Heart right ventricle (tissue), 16 donors: Measurements from ENCODE around the gene ZNF35. TPM values are rescaled to one million over a fixed set of nuclear protein-coding genes. Genes with fewer than 3 reads are reported as not detected.

Source experiments
- ATAC-seq, 8 donors: fragments of 200-7000 bp; cut with Tn5 transposase; one replicate each; pipeline ENCODE4 v1.9.1; 2020; ENCODE audit warnings: mild to moderate bottlenecking in 8 of 8, moderate library complexity in 8 of 8, moderate number of reproducible peaks in 1 of 8
- DNase-seq, 2 donors: peaks; one replicate each; pipeline ENCODE4 v3.0.0-alpha.2; 2020
- H3K27ac ChIP-seq, 10 donors: fragments of 200-600 bp; sonication (generic) in 2 of 10; one replicate each; pipeline versions ENCODE4 v1.5.0 to v1.8.0; 2020 to 2022; ENCODE audit warnings: mild to moderate bottlenecking in 3 of 10
- H3K27me3 ChIP-seq, 7 donors: fragments of 200-600 bp; one replicate each; pipeline ENCODE4 v1.8.0; 2021 to 2022; ENCODE audit warnings: mild to moderate bottlenecking in 2 of 7
- H3K36me3 ChIP-seq, 9 donors: fragments of 200-600 bp; sonication (generic) in 1 of 9; one replicate each; pipeline versions ENCODE4 v1.5.0 to v1.8.0; 2020 to 2022; ENCODE audit warnings: mild to moderate bottlenecking in 2 of 9
- H3K4me1 ChIP-seq, 9 donors: fragments of 200-600 bp; sonication (generic) in 1 of 9; one replicate each; pipeline versions ENCODE4 v1.5.0 to v1.8.0; 2020 to 2022; ENCODE audit warnings: mild to moderate bottlenecking in 4 of 9
- H3K4me3 ChIP-seq, 10 donors: fragments of 200-600 bp; sonication (generic) in 2 of 10; one replicate each; pipeline versions ENCODE4 v1.5.0 to v1.8.0; 2020 to 2022; ENCODE audit warnings: mild to moderate bottlenecking in 7 of 10, moderate library complexity in 2 of 10
- H3K9me3 ChIP-seq, 11 donors: fragments of 200-600 bp in 10 of 11; sonication (generic) in 2 of 11; one replicate each; pipeline versions ENCODE4 v1.5.0 to v1.8.0; 2013 to 2022; ENCODE audit warnings: mild to moderate bottlenecking in 2 of 11, control low read depth in 1 of 11, moderate library complexity in 1 of 11
- CTCF ChIP-seq, 9 donors: fragments of 200-600 bp; sonication (generic) in 2 of 9; IDR thresholded peaks; one replicate each; pipeline versions ENCODE4 v1.5.0 to v1.8.0; 2021 to 2022; ENCODE audit warnings: antibody characterized with exemption in 9 of 9, mild to moderate bottlenecking in 5 of 9, moderate library complexity in 1 of 9
- WGBS, 2 donors: extraction: QIAGEN DNeasy Blood & Tissue Kit; methylation state at CpG; one replicate each; pipeline ENCODE4 v1.1.7; 2013; ENCODE audit warnings: inconsistent platforms in 1 of 2; 5-methylcytosine and 5-hydroxymethylcytosine counted together
- intact Hi-C, 10 donors: fragments of 100-400 bp; cut with DNase I; formaldehyde crosslinking; loops; one replicate each; pipeline versions ENCODE4 v1.11.1 to v1.14.2; 2022
- polyA plus RNA-seq, 2 donors: library from polyadenylated mRNA; stranded (reverse); fragments of 200-250 nt; gene quantifications; one replicate each; pipeline ENCODE4 v1.2.3, GENCODE V29; 2013
- total RNA-seq, 10 donors: library from RNA; stranded (reverse); fragmentation: NEBNext Ultra II Directional in 3 of 10; extraction: Animal tissue kit (Norgen Biotek cat#: 25700) in 3 of 10; gene quantifications; one replicate each; pipeline versions ENCODE4 v1.2.1 to v1.2.4, GENCODE V29; 2021 to 2023
- donor health status: Arrhythmogenic right ventricular cardiomyopathy.
- donor health status: ischemic (EF 13 %, LVEDD 7.1; RV severe dilation, severe dysfunction).
- donor health status: healthy with polysubstance abuse.
- donor health status: DM: no; HTN: yes; CAD: no.
- donor health status: DM: no; HTN: no; CAD: no.
- donor health status: ischemic (EF 25% LVEDD 6.9; RV normal size, moderate dysfunction).
- donor health status: ischemic (EF 25% LVEDD 5.7; RV mildly dilated, moderate dysfunction).
- donor health status: healthy.
- donor health status: DM: yes; HTN: yes; CAD: no.
- donor health status: Ischemic cardiomyopathy.
- donor health status: ischemic (EF 35%, LVEDD 5.7; RV mildly dilated, moderate dysfunction).
- donor health status: nonischemic (EF 11% LVEDD 7.7; RV severe dilation, severe dysfunction).
- donor health status: DM: yes; HTN: yes; CAD: no.
- donor health status: PGD.
- donor health status: ischemic (EF 29% LVEDD 5.4; RV normal size, mild dysfunction).
- donor health status: nonischemic (EF 23%, LVEDD 6.1; RV moderate dilation, normal function).

The ZNF35 gene
- total and polyA plus RNA-seq, 12 donors: 4.1 to 10.2 (median 6.3) TPM

GRCh38 chr3:44659434-44659833 lies 10.9 kb downstream of the ZNF35 start:
- Histone ChIP-seq H3K36me3 (peaks cover 0 to 78% (median 62%) of the 10 kb centered on the region in 9 donors), H3K9me3 (peaks cover 0 to 40% (median 19%) of the 10 kb centered on the region in 11 donors), H3K4me3 (no peak overlapping the region), H3K4me1 (peaks cover 0 to 7% (median 0%) of the 10 kb centered on the region in 9 donors), H3K27ac (no peak overlapping the region), H3K27me3 (no peaks in the 10 kb centered on the region)
- no peak for TF ChIP-seq CTCF (IDR thresholded peaks at IDR 0.05)
- no peak for DNase-seq
- ATAC-seq: no peak
- 96 to 98% methylated on average over 6 of the region's 6 CpGs for WGBS, 2 donors
- intact Hi-C loops: loop anchor here in 1 of 10 donors (5.0 kb wide), 1 partner anchor 42 kb away; no protein-coding TSS in a partner anchor

GRCh38 chr3:44661189-44661588 lies 12.7 kb downstream of the ZNF35 start:
- no peak for ATAC-seq
- H3K9me3 ChIP-seq: peaks cover 0 to 47% (median 19%) of the 10 kb centered on the region in 11 donors
- H3K36me3 ChIP-seq: peaks cover 0 to 61% (median 48%) of the 10 kb centered on the region in 9 donors
- intact Hi-C loops: no loop called here
- H3K27ac ChIP-seq: no peak overlapping the region
- H3K27me3 ChIP-seq: no peaks in the 10 kb centered on the region
- 98 to 99% methylated on average over 2 of the region's 2 CpGs for WGBS, 2 donors
- TF ChIP-seq CTCF (IDR thresholded peaks at IDR 0.05): no peak
- H3K4me1 ChIP-seq: peaks cover 0 to 7% (median 0%) of the 10 kb centered on the region in 9 donors
- DNase-seq: no peak
- no peak overlapping the region for H3K4me3 ChIP-seq

- Histone ChIP-seq H3K4me1 (peaks cover 0 to 7% (median 0%) of the 10 kb centered on the region in 9 donors), H3K27me3 (no peaks in the 10 kb centered on the region), H3K36me3 (peaks cover 0 to 21% (median 12%) of the 10 kb centered on the region in 9 donors), H3K27ac (no peak overlapping the region), H3K9me3 (peaks cover 0 to 18% (median 6%) of the 10 kb centered on the region in 11 donors), H3K4me3 (no peak overlapping the region)
- intact Hi-C loops: no loop called here
- WGBS, 2 donors: 96 to 98% methylated on average over 3 of the region's 3 CpGs
- DNase-seq (no peak), ATAC-seq (no peak)
- no peak for TF ChIP-seq CTCF (IDR thresholded peaks at IDR 0.05)
Measured at GRCh38 chr3:44665173-44665572, 16.6 kb downstream of the ZNF35 start.

GRCh38 chr3:44666346-44666745 lies 17.8 kb downstream of the ZNF35 start:
- TF ChIP-seq CTCF (IDR thresholded peaks at IDR 0.05): no peak
- H3K27ac ChIP-seq: no peak overlapping the region
- no peak for ATAC-seq
- peaks cover 0 to 8% (median 0%) of the 10 kb centered on the region in 11 donors for H3K9me3 ChIP-seq
- H3K4me3 ChIP-seq: no peak overlapping the region
- intact Hi-C loops: no loop called here
- 88 to 90% methylated on average over 4 of the region's 4 CpGs for WGBS, 2 donors
- H3K4me1 ChIP-seq: peaks cover 0 to 7% (median 0%) of the 10 kb centered on the region in 9 donors
- peaks cover 0 to 9% (median under 1%) of the 10 kb centered on the region in 9 donors for H3K36me3 ChIP-seq
- DNase-seq: no peak
- no peaks in the 10 kb centered on the region for H3K27me3 ChIP-seq
